ENCODE data around the gene SENP5. TPM values are rescaled to one million over a fixed set of nuclear protein-coding genes. Genes with fewer than 3 reads are reported as not detected.

Gene SENP5
- total RNA-seq, 1 donor from 2014 or later, result 39.5 TPM

DNA sequence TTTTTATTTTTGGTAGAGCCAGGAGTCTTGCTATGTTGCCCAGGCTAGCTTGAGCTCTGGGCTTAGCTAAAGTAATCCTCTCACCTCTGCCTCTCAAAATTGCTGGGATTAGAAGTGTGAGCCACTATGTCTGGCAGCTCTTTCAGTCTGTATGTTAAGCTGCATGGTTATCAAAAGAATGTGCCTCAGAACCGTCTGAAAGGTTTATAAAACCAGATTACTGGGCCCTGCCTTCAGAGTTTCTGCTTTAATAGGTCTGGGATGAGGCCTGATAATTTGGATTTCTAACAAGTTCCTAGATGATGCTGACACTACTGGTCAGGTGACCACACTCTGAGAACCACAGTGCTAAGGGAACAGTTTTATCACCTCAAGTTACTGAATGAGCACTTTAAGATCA is 34.6 kb downstream of the SENP5 start:
- no peak for DNase-seq (ENCODE audit: extremely low spot score, unreplicated experiment)
- TF ChIP-seq, protein P1, sequence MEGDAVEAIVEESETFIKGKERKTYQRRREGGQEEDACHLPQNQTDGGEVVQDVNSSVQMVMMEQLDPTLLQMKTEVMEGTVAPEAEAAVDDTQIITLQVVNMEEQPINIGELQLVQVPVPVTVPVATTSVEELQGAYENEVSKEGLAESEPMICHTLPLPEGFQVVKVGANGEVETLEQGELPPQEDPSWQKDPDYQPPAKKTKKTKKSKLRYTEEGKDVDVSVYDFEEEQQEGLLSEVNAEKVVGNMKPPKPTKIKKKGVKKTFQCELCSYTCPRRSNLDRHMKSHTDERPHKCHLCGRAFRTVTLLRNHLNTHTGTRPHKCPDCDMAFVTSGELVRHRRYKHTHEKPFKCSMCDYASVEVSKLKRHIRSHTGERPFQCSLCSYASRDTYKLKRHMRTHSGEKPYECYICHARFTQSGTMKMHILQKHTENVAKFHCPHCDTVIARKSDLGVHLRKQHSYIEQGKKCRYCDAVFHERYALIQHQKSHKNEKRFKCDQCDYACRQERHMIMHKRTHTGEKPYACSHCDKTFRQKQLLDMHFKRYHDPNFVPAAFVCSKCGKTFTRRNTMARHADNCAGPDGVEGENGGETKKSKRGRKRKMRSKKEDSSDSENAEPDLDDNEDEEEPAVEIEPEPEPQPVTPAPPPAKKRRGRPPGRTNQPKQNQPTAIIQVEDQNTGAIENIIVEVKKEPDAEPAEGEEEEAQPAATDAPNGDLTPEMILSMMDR (conservative IDR thresholded peaks at IDR 0.05), result no peak
- Mint-ChIP-seq H3K9me3 (no peaks in the 10 kb centered on the region), H3K4me3 (no peak overlapping the region), H3K4me1 (ENCODE audit: unreplicated experiment) (no peaks in the 10 kb centered on the region), H3K27ac (no peak overlapping the region), H3K36me3 (peaks cover 25% of the 10 kb centered on the region), H3K27me3 (no peaks in the 10 kb centered on the region)

DNA sequence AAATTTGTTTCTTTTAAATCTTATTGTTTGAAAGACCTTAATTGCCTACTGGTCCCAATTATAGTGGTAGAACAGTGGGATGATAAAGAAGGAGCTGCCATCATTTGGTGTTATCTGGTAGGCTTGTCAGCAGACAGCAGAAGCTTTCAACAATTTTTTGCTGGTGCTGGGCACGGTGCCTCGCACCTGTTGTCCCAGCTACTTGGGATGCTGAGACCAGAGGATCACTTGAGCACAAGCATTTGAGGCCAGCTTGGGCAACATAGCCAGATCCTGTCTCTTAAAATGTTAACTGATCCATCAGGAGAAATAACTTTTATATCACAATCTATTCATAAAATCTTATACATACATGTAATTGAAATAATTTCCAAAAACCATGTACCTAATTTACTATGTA is 36.0 kb downstream of the SENP5 start:
- no peak overlapping the region for H3K4me3 Mint-ChIP-seq
- H3K27ac Mint-ChIP-seq, result no peak overlapping the region
- H3K4me1 Mint-ChIP-seq (ENCODE audit: unreplicated experiment), result no peaks in the 10 kb centered on the region
- no peaks in the 10 kb centered on the region for H3K9me3 Mint-ChIP-seq
- no peak for DNase-seq (ENCODE audit: extremely low spot score, unreplicated experiment)
- no peaks in the 10 kb centered on the region for H3K27me3 Mint-ChIP-seq
- H3K36me3 Mint-ChIP-seq, result peaks cover 28% of the 10 kb centered on the region
- TF ChIP-seq, protein P1 (conservative IDR thresholded peaks at IDR 0.05), result no peak

DNA sequence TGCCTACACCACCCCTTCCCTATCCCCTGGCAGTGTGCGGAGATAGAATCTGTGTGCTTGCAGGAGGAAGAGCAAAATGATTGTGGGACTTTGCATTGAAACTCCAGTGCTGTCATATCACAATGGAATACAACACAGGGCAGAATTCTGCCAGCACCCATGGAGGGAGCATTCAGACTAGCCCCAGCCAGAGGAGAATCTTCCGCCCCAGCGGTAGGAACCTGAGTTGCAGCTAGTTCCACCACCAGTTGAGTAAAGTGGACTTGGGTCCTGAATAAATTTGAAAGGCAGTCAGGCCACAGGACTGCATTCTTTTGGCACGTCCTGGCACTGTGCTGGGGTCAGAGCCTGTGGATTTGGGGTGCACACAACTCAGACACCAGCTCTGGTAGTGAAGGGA is 47.1 kb downstream of the SENP5 start:
- TF ChIP-seq, protein P1 (conservative IDR thresholded peaks at IDR 0.05), result no peak
- Mint-ChIP-seq H3K4me3 (no peak overlapping the region), H3K27ac (no peak overlapping the region), H3K27me3 (no peaks in the 10 kb centered on the region), H3K9me3 (no peaks in the 10 kb centered on the region), H3K36me3 (peaks cover 30% of the 10 kb centered on the region), H3K4me1 (ENCODE audit: unreplicated experiment) (no peaks in the 10 kb centered on the region)
- DNase-seq (ENCODE audit: extremely low spot score, unreplicated experiment), result no peak

DNA sequence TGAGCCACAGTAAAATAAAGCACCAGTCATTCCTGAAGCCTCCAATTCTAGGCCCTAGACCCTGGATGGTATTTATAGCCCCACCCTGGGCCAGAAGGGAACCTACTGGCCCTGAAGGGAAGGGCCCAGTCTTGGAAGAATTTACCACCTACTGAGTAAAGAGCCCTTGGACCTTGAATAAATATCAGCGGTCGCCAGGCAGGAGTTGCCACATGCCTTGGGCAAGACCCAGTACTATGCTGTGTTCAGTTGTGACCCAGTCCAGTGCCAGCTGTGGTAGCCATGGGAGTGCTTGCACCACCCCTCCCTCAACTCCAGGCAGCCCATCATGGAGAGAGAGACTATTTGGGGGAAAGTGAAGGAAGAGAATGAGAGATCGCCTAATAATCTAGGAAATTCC is 47.7 kb downstream of the SENP5 start:
- TF ChIP-seq, protein P1 (conservative IDR thresholded peaks at IDR 0.05), result no peak
- Mint-ChIP-seq H3K27me3 (no peaks in the 10 kb centered on the region), H3K4me3 (no peak overlapping the region), H3K27ac (no peak overlapping the region), H3K36me3 (peaks cover 28% of the 10 kb centered on the region), H3K9me3 (no peaks in the 10 kb centered on the region), H3K4me1 (ENCODE audit: unreplicated experiment) (no peaks in the 10 kb centered on the region)
- DNase-seq (ENCODE audit: extremely low spot score, unreplicated experiment), result no peak

DNA sequence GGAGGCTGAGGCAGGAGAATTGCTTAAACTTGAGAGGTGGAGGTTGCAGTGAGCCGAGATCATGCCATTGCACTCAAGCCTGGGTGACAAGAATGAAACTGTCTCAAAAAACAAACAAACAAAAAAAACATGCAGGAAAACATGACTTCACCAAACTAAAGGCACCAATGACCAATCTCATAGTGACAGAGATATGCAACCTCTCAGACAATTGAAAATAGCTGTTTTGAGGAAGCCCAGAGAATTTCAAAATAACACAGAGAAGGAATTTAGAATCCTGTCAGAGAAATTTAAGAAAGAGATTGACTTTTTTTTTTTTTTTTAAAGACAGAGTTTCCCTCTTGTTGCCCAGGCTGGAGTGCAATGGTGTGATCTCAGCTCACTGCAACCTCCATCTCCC is 48.5 kb downstream of the SENP5 start:
- no peak overlapping the region for H3K27ac Mint-ChIP-seq
- H3K36me3 Mint-ChIP-seq, result peaks cover 28% of the 10 kb centered on the region
- DNase-seq (ENCODE audit: extremely low spot score, unreplicated experiment), result no peak
- no peaks in the 10 kb centered on the region for H3K27me3 Mint-ChIP-seq
- H3K9me3 Mint-ChIP-seq, result no peaks in the 10 kb centered on the region
- H3K4me3 Mint-ChIP-seq, result no peak overlapping the region
- TF ChIP-seq, protein P1 (conservative IDR thresholded peaks at IDR 0.05), result no peak
- H3K4me1 Mint-ChIP-seq (ENCODE audit: unreplicated experiment), result no peaks in the 10 kb centered on the region

DNA sequence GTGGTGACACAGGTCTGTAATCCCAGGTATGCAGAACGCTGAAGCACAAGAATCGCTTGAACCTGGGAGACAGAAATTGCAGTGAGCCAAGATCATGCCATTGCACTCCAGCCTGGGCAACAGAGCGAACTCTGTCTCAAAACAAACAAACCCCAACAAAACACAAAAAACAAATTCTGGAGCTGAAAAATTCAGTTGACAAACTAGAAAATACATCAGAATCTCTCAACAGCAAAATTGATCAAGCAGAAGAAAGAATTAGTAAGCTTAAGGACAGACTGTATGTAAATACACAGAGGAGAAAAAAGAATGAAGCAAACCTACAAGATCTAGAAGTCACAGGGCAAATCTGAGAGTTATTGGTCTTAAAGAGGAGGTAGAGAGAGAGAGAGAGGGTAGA is 49.3 kb downstream of the SENP5 start:
- no peaks in the 10 kb centered on the region for H3K9me3 Mint-ChIP-seq
- H3K4me3 Mint-ChIP-seq, result no peak overlapping the region
- DNase-seq (ENCODE audit: extremely low spot score, unreplicated experiment), result no peak
- peaks cover 25% of the 10 kb centered on the region for H3K36me3 Mint-ChIP-seq
- TF ChIP-seq, protein P1 (conservative IDR thresholded peaks at IDR 0.05), result no peak
- no peak overlapping the region for H3K27ac Mint-ChIP-seq
- H3K27me3 Mint-ChIP-seq, result no peaks in the 10 kb centered on the region
- H3K4me1 Mint-ChIP-seq (ENCODE audit: unreplicated experiment), result no peaks in the 10 kb centered on the region
